ENCODE measurements around the gene TRIM10.

Gene TRIM10

DNA sequence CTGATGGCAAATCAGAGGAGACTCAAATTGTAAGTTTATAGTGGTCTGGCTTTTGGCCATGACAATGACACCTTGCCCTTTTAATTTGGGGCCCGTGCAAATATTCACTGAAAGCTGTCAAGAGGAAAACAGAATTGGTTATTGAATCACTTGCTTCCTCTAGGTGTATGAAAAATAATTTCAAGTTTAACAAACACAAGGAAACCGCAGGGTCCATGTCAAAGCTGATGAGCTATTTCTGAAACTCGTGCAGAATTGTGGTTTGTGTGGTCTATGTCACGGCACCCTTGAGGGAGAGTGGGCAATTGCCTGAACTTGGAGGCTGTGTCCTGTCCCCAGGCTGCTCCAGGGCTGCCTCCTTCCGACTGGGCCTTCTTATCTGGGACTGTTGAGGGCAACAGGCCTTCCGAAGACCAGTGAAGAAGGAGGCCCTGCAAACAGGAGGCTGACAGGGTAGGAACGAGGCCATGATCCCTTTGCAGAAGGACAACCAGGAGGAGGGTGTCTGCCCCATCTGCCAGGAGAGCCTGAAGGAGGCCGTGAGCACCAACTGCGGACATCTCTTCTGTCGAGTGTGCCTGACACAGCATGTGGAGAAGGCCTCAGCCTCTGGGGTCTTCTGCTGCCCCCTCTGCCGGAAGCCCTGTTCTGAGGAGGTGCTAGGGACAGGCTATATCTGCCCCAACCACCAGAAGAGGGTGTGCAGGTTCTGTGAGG is 24.3 kb downstream of the TRIM10 start:
- H3K4me3 ChIP-seq (ENCODE audit: control insufficient read depth, low read depth, low read length): no peak overlapping the region
- no peak for DNase-seq (ENCODE audit: low read depth)
- TF ChIP-seq, protein P1, sequence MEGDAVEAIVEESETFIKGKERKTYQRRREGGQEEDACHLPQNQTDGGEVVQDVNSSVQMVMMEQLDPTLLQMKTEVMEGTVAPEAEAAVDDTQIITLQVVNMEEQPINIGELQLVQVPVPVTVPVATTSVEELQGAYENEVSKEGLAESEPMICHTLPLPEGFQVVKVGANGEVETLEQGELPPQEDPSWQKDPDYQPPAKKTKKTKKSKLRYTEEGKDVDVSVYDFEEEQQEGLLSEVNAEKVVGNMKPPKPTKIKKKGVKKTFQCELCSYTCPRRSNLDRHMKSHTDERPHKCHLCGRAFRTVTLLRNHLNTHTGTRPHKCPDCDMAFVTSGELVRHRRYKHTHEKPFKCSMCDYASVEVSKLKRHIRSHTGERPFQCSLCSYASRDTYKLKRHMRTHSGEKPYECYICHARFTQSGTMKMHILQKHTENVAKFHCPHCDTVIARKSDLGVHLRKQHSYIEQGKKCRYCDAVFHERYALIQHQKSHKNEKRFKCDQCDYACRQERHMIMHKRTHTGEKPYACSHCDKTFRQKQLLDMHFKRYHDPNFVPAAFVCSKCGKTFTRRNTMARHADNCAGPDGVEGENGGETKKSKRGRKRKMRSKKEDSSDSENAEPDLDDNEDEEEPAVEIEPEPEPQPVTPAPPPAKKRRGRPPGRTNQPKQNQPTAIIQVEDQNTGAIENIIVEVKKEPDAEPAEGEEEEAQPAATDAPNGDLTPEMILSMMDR (conservative IDR thresholded peaks at IDR 0.05; ENCODE audit: control insufficient read depth, insufficient read depth, low read depth, low read length): no peak

GRCh38 chr6:30135757-30136156 is 25.3 kb downstream of the TRIM10 start, which contains the start of gene TRIM40:
TRIM40 (plus strand) TSS chr6:30136140; CDS start chr6:30137037, 897 bp downstream.
- DNase-seq (ENCODE audit: low read depth): no peak
- H3K4me3 ChIP-seq (ENCODE audit: control insufficient read depth, low read depth, low read length): no peak within 1 kb of the TSS
- TF ChIP-seq, protein P1 (conservative IDR thresholded peaks at IDR 0.05; ENCODE audit: control insufficient read depth, insufficient read depth, low read depth, low read length): no peak

DNA sequence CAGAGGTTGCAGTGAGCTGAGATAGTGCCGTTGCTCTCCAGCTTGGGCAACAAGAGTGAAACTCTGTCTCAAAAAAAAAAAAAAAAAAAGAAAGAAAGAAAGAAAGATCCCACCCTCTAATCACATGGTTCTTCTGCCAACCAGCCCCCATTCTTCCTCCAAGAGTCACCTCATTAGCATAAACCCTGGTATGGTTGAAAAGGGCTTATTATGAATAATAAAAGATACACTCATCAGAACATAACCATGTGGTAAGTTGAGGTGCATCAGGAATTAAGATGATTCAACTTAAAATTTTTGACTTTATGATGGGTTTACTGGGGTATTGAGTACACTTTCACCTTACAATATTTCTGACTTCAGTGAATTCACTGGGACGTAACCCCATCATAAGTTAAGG is 25.9 kb downstream of the TRIM10 start:
- TF ChIP-seq, protein P1 (conservative IDR thresholded peaks at IDR 0.05; ENCODE audit: control insufficient read depth, insufficient read depth, low read depth, low read length): no peak
- DNase-seq (ENCODE audit: low read depth): no peak
- H3K4me3 ChIP-seq (ENCODE audit: control insufficient read depth, low read depth, low read length): no peak overlapping the region

GRCh38 chr6:30131947-30132497 is 29.0 kb downstream of the TRIM10 start:
- TF ChIP-seq, protein P1 (conservative IDR thresholded peaks at IDR 0.05; ENCODE audit: control insufficient read depth, insufficient read depth, low read depth, low read length): no peak

DNA sequence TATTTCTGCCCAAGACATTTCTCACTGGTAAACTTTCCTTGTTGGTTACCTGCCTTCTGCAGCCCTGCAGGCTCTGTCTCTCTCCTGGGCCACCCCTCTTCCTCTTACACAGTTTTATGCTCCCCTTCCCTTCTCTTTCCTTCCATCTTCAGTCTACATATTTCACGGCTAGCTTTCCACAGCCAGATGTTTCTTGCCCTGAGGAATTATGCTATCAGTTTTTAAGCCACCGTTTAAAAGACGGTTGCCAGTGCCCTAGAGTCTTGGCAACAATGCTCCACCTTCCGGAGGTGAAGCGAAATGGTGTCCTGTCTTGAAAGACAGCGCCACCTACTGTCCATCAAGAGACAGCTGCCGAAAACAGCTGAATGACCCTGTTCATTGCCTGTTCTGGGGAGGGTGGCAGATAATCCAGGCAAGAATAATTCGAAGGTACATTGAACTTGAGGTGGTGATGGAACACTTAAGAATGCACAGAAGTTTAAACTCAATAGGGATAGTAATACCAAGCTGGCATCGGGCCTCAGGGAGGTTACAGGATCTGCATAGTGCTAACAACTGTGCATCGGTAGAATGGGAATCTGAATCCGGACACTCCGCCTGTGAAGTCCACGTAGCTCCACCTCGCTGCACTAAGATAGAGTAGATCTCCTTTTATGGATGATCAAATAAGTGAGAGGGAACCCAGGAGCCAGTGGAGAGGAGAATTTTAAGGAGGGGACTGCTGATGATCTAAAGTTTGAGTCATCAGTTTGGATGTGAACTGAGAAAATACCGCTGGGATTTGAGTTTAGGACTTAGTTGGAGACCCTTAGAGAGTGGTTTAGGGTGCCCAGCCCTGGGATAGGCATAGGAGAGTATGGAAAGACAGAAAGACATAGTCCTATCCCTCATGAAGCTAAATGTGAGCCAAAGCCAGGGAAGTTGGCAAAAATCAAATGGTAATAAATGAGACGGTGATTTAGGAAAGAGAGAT is 29.8 kb downstream of the TRIM10 start:
- TF ChIP-seq, protein P1 (conservative IDR thresholded peaks at IDR 0.05; ENCODE audit: control insufficient read depth, insufficient read depth, low read depth, low read length): peak; percentile 100
- H3K4me3 ChIP-seq (ENCODE audit: control insufficient read depth, low read depth, low read length): no peak overlapping the region
- peak; percentile 81 for DNase-seq (ENCODE audit: low read depth)

More at GRCh38 chr6:30131947-30132497, 29.0 kb downstream of the TRIM10 start:
- no peak for DNase-seq (ENCODE audit: low read depth)
- no peak overlapping the region for H3K4me3 ChIP-seq (ENCODE audit: control insufficient read depth, low read depth, low read length)

- DNase-seq (ENCODE audit: low read depth): no peak
- H3K4me3 ChIP-seq (ENCODE audit: control insufficient read depth, low read depth, low read length): no peak overlapping the region
- TF ChIP-seq, protein P1 (conservative IDR thresholded peaks at IDR 0.05; ENCODE audit: control insufficient read depth, insufficient read depth, low read depth, low read length): no peak
Observed at GRCh38 chr6:30130179-30130679, 30.8 kb downstream of the TRIM10 start.

Measured in fibroblast of mammary gland (primary cell).